GM12865 (cell line): ENCODE data around the gene WDR72.

Experiments used
- DNase-seq: peaks from one replicate; pipeline ENCODE4 v3.0.0; 2010; ENCODE audit warnings: low read depth
- H3K4me3 ChIP-seq: 2 replicates; pipeline ENCODE4 v1.5.1; 2011; ENCODE audit warnings: mild to moderate bottlenecking, low read depth, low read length, control low read depth
- TF ChIP-seq, protein P1 (sequence below): IDR thresholded peaks from 2 replicates; pipeline ENCODE4 v1.5.1; 2011; ENCODE audit warnings: low read length, control low read depth, low read depth, inconsistent platforms; ENCODE audit not compliant: insufficient read depth; ENCODE audit errors: missing control alignments

Gene WDR72

DNA sequence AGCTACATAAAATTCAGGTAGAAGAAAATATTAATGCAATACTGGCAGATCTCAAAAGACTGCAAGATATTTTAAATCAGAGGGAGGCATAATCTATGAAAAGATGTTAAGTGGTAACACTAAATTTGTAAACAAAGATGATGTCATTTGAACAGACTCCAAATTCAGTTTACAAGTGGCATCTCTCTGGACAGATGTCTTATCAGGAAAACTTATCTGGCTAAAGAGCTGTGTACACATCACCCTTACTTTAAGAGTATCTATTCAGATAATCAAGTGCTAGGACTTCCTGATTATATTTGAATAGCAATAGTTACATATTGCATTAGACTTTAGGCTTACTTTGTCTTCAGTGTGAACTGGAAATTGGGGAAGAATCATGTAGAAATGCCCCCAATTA, 231.5 kb downstream of the WDR72 start:
- TF ChIP-seq, protein P1, sequence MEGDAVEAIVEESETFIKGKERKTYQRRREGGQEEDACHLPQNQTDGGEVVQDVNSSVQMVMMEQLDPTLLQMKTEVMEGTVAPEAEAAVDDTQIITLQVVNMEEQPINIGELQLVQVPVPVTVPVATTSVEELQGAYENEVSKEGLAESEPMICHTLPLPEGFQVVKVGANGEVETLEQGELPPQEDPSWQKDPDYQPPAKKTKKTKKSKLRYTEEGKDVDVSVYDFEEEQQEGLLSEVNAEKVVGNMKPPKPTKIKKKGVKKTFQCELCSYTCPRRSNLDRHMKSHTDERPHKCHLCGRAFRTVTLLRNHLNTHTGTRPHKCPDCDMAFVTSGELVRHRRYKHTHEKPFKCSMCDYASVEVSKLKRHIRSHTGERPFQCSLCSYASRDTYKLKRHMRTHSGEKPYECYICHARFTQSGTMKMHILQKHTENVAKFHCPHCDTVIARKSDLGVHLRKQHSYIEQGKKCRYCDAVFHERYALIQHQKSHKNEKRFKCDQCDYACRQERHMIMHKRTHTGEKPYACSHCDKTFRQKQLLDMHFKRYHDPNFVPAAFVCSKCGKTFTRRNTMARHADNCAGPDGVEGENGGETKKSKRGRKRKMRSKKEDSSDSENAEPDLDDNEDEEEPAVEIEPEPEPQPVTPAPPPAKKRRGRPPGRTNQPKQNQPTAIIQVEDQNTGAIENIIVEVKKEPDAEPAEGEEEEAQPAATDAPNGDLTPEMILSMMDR, result no peak
- no peak for DNase-seq
- H3K4me3 ChIP-seq, result no peak overlapping the region

DNA sequence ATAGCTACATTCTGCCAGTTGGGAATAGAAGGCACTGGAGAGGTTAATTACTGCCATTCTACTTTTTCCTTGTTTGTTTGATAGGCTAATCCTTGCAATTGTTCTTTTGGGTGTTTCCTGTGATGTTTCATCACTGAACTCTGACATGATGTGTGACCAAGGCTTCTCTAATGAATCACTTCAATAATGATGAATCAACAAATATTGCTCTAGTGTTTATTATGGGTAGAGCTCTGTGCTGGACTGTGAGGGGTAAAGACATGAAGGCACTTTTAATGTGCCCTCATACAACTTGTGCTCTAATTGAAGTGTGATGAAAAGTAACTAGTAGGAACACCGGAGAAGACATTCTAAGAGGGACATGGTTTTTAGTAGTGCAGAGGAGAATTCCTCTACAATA, 233.6 kb downstream of the WDR72 start:
- DNase-seq, result no peak
- TF ChIP-seq, protein P1, result no peak
- H3K4me3 ChIP-seq, result no peak overlapping the region

DNA sequence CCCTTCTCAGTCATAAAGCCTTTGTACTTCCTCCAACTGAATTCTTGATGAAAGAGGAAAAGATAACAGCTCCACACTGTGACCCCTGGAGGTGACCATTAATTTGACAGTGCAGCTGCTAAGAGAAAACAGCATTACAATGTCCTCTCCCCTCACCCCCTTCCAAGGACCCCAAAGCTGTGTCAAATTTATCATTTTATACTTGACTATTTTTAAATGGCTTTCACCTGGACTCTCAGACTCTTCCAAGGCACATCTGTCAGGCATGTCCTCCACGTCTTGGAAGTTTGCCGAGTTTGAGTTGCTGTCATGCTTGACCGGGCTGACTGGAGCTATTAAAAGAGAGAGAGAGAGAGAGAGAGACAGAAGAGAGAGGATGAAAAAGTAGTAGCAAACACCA, 236.5 kb downstream of the WDR72 start:
- H3K4me3 ChIP-seq, result no peak overlapping the region
- DNase-seq, result no peak
- TF ChIP-seq, protein P1, result no peak

DNA sequence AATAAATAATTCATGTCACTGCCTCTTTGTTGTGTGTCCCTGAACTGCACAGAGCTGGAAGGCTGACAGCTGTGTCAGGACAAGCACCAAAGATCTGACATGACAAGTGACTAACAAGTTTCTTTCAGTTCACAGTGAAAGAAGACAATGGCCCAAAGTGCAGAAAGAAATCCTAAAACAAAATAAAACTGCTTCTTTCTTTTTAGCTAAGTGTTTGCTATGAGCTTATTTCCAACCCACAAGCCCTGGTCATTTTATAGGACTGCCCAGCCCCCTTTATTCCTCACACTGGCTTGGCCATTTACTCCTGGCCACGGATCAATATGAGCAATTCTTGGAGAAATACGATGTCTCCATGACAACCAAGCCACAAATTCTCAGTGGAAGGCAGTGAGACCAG, 238.5 kb downstream of the WDR72 start:
- no peak for DNase-seq
- no peak overlapping the region for H3K4me3 ChIP-seq
- TF ChIP-seq, protein P1, result no peak

DNA sequence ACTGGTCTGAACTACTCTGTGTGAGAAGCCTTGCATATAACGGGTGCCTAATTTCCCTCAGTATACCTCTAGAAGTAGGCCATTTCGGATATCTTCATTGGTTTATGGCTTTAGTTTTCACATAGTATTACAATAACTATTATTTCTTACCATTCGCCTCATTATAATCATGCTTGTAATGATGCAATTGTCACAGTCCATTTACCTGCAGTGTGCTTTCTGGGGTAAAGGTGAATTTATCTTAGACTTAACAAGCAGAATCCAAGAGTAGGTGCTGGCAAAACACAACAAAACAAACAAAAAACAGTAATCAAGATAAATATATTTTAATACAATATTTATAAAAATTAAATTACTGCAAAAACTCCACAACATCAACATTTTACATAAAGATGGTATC, 246.0 kb downstream of the WDR72 start:
- H3K4me3 ChIP-seq, result no peak overlapping the region
- TF ChIP-seq, protein P1, result no peak
- no peak for DNase-seq

DNA sequence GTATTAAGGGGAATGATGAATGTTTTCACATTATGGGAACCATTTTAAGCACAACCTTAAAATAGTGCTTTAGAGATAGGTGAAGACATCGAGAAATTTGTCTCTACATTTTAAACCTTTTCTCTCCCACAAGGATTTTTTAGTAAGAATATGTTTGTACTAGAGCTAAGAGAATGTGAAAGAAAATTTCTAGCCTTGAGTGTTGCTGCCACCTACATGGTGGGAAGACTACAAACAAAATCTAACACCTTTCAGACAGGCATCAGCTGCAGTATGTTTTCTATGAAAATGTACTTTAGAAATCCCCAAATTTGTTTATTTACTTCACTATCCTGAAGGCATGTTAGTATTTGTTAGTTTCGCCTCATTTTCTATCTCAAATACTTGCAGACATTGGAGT, 247.4 kb downstream of the WDR72 start:
- DNase-seq, result peak; percentile 1
- no peak overlapping the region for H3K4me3 ChIP-seq
- TF ChIP-seq, protein P1, result no peak

DNA sequence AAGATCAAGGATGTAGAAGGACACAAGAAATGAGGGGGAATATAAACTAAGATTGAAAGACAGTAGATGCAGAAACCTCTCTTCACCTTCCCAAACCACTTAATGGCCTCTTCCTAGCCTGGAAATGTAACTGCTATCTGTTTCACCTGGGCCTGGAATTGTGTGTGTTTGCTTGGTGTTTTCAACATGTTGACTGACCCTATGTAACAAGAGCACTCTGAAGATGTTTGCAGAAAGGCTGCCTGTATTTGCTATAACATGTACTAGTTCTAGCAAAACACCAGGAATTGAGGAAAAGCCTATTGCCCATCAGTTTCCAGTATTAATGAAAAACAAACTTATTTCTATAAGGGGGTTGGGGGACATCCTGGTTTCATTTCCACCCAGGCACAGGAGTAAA, 248.3 kb downstream of the WDR72 start:
- H3K4me3 ChIP-seq, result no peak overlapping the region
- TF ChIP-seq, protein P1, result no peak
- DNase-seq, result no peak
